IPS-18a (cell line): ENCODE results near the gene SLC2A9.

ENCODE experiments used
- H3K27ac ChIP-seq: one replicate; pipeline ENCODE4 v1.5.1; 2013; ENCODE audit warnings: low read length
- H3K27me3 ChIP-seq: one replicate; pipeline ENCODE4 v1.6.1; 2013; ENCODE audit warnings: mild to moderate bottlenecking, low read length; ENCODE audit not compliant: control insufficient read depth, insufficient read depth
- H3K36me3 ChIP-seq: one replicate; pipeline ENCODE4 v1.6.1; 2013; ENCODE audit warnings: low read depth, low read length; ENCODE audit not compliant: control insufficient read depth
- H3K4me1 ChIP-seq: one replicate; pipeline ENCODE4 v1.6.1; 2013; ENCODE audit warnings: low read depth, low read length; ENCODE audit not compliant: control insufficient read depth
- H3K4me3 ChIP-seq: one replicate; pipeline ENCODE4 v1.5.1; 2013; ENCODE audit warnings: low read length
- H3K9ac ChIP-seq: one replicate; pipeline ENCODE4 v1.6.1; 2013; ENCODE audit warnings: mild to moderate bottlenecking, low read length, moderate library complexity
- H3K9me3 ChIP-seq: one replicate; pipeline ENCODE4 v1.6.1; 2013; ENCODE audit warnings: low read depth, low read length; ENCODE audit not compliant: control insufficient read depth

The SLC2A9 gene

GRCh38 chr4:9891056-9891455 lies 130.2 kb downstream of the SLC2A9 start:
- Histone ChIP-seq H3K4me1 (no peaks in the 10 kb centered on the region), H3K27ac (no peak overlapping the region), H3K27me3 (no peaks in the 10 kb centered on the region), H3K36me3 (no peaks in the 10 kb centered on the region), H3K4me3 (no peak overlapping the region), H3K9ac (no peak overlapping the region), H3K9me3 (no peaks in the 10 kb centered on the region)

GRCh38 chr4:9889306-9889705 lies 132.0 kb downstream of the SLC2A9 start:
- no peaks in the 10 kb centered on the region for H3K9me3 ChIP-seq
- H3K27me3 ChIP-seq = no peaks in the 10 kb centered on the region
- no peak overlapping the region for H3K9ac ChIP-seq
- H3K4me1 ChIP-seq = no peaks in the 10 kb centered on the region
- no peak overlapping the region for H3K27ac ChIP-seq
- H3K4me3 ChIP-seq = no peak overlapping the region
- no peaks in the 10 kb centered on the region for H3K36me3 ChIP-seq

GRCh38 chr4:9885958-9886357 lies 135.3 kb downstream of the SLC2A9 start:
- Histone ChIP-seq H3K36me3 (no peaks in the 10 kb centered on the region), H3K9ac (no peak overlapping the region), H3K4me1 (peaks cover 14% of the 10 kb centered on the region), H3K27ac (no peak overlapping the region), H3K4me3 (no peak overlapping the region), H3K9me3 (no peaks in the 10 kb centered on the region), H3K27me3 (no peaks in the 10 kb centered on the region)

DNA sequence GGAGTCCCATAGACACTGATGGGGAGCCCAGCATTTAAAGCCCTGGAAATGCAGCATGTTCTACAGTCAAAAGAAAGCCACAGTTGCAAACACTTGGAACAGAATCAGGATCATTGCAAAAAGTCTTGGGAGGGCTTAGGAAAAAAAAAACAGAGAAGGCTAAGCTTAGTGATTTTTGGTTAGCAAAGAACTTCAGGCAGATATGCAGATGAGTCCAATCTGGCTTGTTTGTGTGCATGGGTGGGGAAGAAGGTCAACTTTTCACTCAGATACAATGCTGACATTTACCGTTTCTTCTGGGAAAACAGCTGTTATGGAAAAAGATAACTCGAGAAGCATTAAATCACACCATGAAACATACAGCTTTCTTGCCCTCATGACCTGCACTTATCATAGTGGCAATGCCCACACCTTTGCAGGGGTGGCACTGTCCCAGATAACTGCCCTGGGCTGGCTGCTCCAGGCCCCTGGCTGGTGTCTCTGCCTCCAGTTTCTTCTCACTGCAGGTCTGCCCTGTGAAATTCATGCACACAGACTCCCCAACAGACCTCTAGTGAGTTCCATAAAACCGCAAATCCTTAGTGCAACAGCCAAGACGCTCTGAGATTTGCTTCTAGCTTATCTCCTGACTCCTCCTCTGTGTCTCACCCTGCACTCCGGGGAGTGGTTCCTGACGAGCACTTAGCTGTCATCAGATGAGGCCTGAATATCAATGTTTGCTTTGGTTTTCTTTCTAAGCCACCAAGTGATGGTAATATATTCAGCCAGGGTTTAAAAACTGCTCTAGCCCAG lies 140.7 kb downstream of the SLC2A9 start:
- Histone ChIP-seq H3K4me1 (peaks cover 16% of the 10 kb centered on the region), H3K4me3 (no peak overlapping the region), H3K27me3 (no peaks in the 10 kb centered on the region), H3K9ac (no peak overlapping the region), H3K9me3 (no peaks in the 10 kb centered on the region), H3K27ac (no peak overlapping the region), H3K36me3 (no peaks in the 10 kb centered on the region)

GRCh38 chr4:9877123-9877522 lies 144.2 kb downstream of the SLC2A9 start:
- Histone ChIP-seq H3K4me1 (peaks cover 6% of the 10 kb centered on the region), H3K27me3 (no peaks in the 10 kb centered on the region), H3K36me3 (no peaks in the 10 kb centered on the region), H3K9me3 (no peaks in the 10 kb centered on the region), H3K27ac (no peak overlapping the region), H3K9ac (no peak overlapping the region), H3K4me3 (no peak overlapping the region)

DNA sequence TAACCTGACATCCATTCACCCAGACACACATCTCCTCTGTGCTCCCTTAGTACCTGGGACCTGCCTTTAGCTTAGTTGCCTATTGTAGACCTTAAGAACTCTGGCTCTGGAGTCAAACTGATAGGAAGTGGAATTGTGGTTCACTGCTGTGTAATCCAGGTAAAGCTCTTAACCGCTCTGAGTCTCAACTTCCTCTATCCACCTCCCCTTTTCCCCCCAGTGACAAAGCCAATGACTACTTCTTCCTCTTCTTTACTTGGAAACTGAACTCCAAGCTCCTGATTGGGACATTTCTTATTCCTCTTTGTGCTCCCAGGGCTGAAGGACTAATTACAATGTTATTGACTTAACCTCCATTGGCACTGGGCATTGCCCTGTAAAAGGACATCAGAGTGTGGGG lies 145.8 kb downstream of the SLC2A9 start:
- H3K9ac ChIP-seq = no peak overlapping the region
- no peak overlapping the region for H3K4me3 ChIP-seq
- no peak overlapping the region for H3K27ac ChIP-seq

GRCh38 chr4:9874385-9874784 lies 146.9 kb downstream of the SLC2A9 start:
- Histone ChIP-seq H3K9me3 (no peaks in the 10 kb centered on the region), H3K9ac (no peak overlapping the region), H3K27me3 (no peaks in the 10 kb centered on the region), H3K4me1 (no peaks in the 10 kb centered on the region), H3K27ac (no peak overlapping the region), H3K36me3 (no peaks in the 10 kb centered on the region), H3K4me3 (no peak overlapping the region)

More for the DNA sequence above, 145.8 kb downstream of the SLC2A9 start:
- no peaks in the 10 kb centered on the region for H3K36me3 ChIP-seq
- no peaks in the 10 kb centered on the region for H3K27me3 ChIP-seq
- no peaks in the 10 kb centered on the region for H3K9me3 ChIP-seq
- no peaks in the 10 kb centered on the region for H3K4me1 ChIP-seq

- Histone ChIP-seq H3K9me3 (no peaks in the 10 kb centered on the region), H3K4me3 (no peak overlapping the region), H3K27me3 (no peaks in the 10 kb centered on the region), H3K27ac (no peak overlapping the region), H3K4me1 (no peaks in the 10 kb centered on the region), H3K36me3 (no peaks in the 10 kb centered on the region), H3K9ac (no peak overlapping the region)
Observed at GRCh38 chr4:9870165-9870790, 151.0 kb downstream of the SLC2A9 start.

DNA sequence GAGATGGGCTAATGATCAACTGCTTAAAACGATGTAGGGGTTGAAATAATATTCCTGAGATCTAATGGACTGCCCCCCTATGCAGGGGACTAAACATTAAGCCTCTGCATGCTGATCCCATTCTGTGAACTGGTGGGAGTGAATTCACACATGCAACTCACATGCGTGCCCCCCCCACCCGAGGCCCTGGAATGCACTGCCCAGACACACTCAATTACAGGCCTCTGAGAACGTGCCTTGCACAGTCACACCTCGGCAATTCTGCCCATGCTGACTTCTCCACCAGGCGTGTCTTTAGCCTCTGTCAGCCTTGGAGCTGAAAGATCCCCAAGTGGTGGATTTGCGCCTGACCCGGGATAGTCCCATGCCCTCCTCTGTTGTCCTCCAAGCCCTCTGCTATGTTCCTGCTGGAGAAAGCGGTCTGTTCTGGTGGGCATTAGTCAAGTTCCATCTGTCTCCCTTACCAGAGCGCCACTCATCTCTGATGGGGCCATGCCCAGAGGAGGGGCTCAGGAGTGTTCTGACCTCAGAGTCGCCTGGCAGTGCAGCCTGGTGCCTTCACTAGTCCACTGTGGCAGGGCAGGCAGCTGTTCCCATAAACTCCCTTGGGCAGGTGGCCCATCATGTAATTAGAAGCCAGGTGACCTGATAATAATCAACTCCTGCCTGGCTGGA lies 153.4 kb downstream of the SLC2A9 start:
- Histone ChIP-seq H3K4me3 (no peak overlapping the region), H3K9me3 (no peaks in the 10 kb centered on the region), H3K36me3 (no peaks in the 10 kb centered on the region), H3K4me1 (no peaks in the 10 kb centered on the region), H3K27me3 (no peaks in the 10 kb centered on the region), H3K9ac (no peak overlapping the region), H3K27ac (no peak overlapping the region)

DNA sequence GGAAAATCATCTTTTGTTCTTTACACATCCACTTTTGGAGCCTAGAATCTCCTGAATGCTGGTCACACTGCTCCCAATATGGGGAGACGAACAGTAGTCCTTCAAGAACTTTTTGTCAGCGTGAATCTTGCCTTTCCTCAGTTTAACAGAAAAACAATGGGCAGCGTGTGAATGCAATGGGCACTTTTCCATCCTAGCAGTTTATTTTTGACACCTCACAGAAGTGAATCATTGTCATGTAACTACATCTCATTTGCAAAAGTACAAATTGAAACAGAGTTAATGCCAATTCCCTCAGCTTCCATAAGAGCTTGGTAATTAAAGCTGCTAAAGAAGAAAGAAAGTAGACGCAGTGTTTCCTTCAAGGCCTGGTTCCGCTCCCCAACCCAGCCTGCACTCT lies 154.4 kb downstream of the SLC2A9 start:
- Histone ChIP-seq H3K27me3 (no peaks in the 10 kb centered on the region), H3K9me3 (no peaks in the 10 kb centered on the region), H3K4me1 (no peaks in the 10 kb centered on the region), H3K4me3 (no peak overlapping the region), H3K36me3 (no peaks in the 10 kb centered on the region), H3K9ac (no peak overlapping the region), H3K27ac (no peak overlapping the region)

DNA sequence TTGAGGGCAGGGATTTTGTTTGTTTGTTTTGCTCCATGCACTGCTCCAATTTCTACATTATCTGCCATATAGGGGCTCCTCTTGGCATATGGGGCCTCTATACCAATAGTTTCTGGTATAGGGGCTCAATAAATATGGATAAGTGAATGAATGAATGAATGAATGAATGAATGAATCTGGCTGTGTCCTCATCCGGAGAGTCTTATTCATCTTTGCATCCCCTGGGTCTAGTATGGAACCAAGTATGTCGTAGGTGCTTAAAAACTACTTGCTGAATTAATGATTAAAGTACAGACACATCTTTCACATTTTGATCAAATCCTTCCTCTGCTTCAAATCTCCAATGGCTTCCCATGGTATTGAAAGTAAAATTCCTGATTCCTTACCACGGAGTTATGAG lies 159.7 kb downstream of the SLC2A9 start:
- Histone ChIP-seq H3K4me3 (no peak overlapping the region), H3K36me3 (no peaks in the 10 kb centered on the region), H3K9ac (no peak overlapping the region), H3K27me3 (no peaks in the 10 kb centered on the region), H3K9me3 (no peaks in the 10 kb centered on the region), H3K27ac (no peak overlapping the region), H3K4me1 (no peaks in the 10 kb centered on the region)
